ENCODE data around the gene LLGL2. TPM values are rescaled to one million over a fixed set of nuclear protein-coding genes. Genes with fewer than 3 reads are reported as not detected.

LLGL2 gene
- total and polyA plus RNA-seq, 10 of the 15 experiments (the other 5 are each of a cell fraction or from before 2014, with no cell fraction given): 0.21 to 9.9 (median 4.5) TPM

GRCh38 chr17:75602644-75603043 lies 77.1 kb downstream of the LLGL2 start:
- CTCF ChIA-PET: interaction anchor here (0.9 to 7.1 kb wide), 8 partner anchors 9 to 146 kb away, joined by 3 to 164 read pairs (median 8); partner anchors contain the start of gene SMIM5
- in situ Hi-C loops (cut with MboI): no loop called here
- no peak overlapping the region for H3K9ac ChIP-seq (ENCODE audit: control insufficient read depth, insufficient read depth, low read length)

GRCh38 chr17:75603123-75603522 lies 77.6 kb downstream of the LLGL2 start:
- ChIA-PET CTCF (interaction anchor here (0.7 to 7.1 kb wide), 6 partner anchors 12 to 146 kb away, joined by 4 to 164 read pairs (median 8); partner anchors contain the start of gene SMIM5), SMC1A (ENCODE audit: uncharacterized antibody, unreplicated experiment) (interaction anchor here (1.4 to 3.0 kb wide), 3 partner anchors 143 to 146 kb away, joined by 5 to 18 read pairs (median 5); no protein-coding TSS in a partner anchor), RAD21 (ENCODE audit: unreplicated experiment) (interaction anchor here (0.7 kb wide), 1 partner anchor 47 kb away, joined by 8 read pairs; no protein-coding TSS in a partner anchor), POLR2A (no interaction called here)
- DNase-seq (ENCODE audit: low read depth, low spot score) (no peak), FAIRE-seq (no peak), ATAC-seq (no peak)
- Histone ChIP-seq H3K4me3 (no peak overlapping the region), H3K79me2 (ENCODE audit: control insufficient read depth, insufficient read depth, low read length) (no peaks in the 10 kb centered on the region), H2AFZ (ENCODE audit: control insufficient read depth, low read depth, low read length) (no peak overlapping the region), H3K27me3 (replicated peaks in 1 of 2; ENCODE audit: control insufficient read depth in 2 of 2, insufficient read depth in 2 of 2, low read length in 1 of 2) (no peaks in the 10 kb centered on the region), H3K36me3 (ENCODE audit: control insufficient read depth in 2 of 2, insufficient read depth in 2 of 2, low read length in 1 of 2) (no peaks in the 10 kb centered on the region), H3K9ac (ENCODE audit: control insufficient read depth, insufficient read depth, low read length) (no peak overlapping the region), H3K4me1 (ENCODE audit: control insufficient read depth, insufficient read depth, low read length) (no peaks in the 10 kb centered on the region), H3K4me2 (ENCODE audit: control insufficient read depth, insufficient read depth) (no peak overlapping the region), H3K27ac (ENCODE audit: control insufficient read depth, insufficient read depth) (no peak overlapping the region), H3K9me3 (replicated peaks; ENCODE audit: control insufficient read depth, insufficient read depth, low read length) (no peaks in the 10 kb centered on the region), H4K20me1 (ENCODE audit: control insufficient read depth, insufficient read depth) (no peaks in the 10 kb centered on the region; the same call in 1 of the 2 replicates)
- no TSS peak for BruUV-seq (replicated peaks)
- 47% methylated on average over 9 of the region's 9 CpGs for WGBS (ENCODE audit: insufficient coverage, insufficient replicate concordance, low lambda C conversion rate, missing lambda C conversion rate)
- intact Hi-C loops (cut with micrococcal nuclease; ENCODE audit: unreplicated experiment): no loop called here
- in situ Hi-C loops (cut with MboI): no loop called here
- no peak for TF ChIP-seq GATAD2B (conservative IDR thresholded peaks at IDR 0.05; ENCODE audit: low read depth)
- TF ChIP-seq ZBED1 (IDR thresholded peaks at IDR 0.05; ENCODE audit: borderline replicate concordance): no peak
- TF ChIP-seq NFYA (IDR thresholded peaks at IDR 0.05; ENCODE audit: borderline replicate concordance, low read depth, low read length): no peak
- no peak for TF ChIP-seq MEF2B (IDR thresholded peaks at IDR 0.05; ENCODE audit: partially characterized antibody, poor library complexity, severe bottlenecking)
- TF ChIP-seq MAX (IDR thresholded peaks at IDR 0.05; ENCODE audit: low read depth, low read length): no peak
- TF ChIP-seq SMAD5 (IDR thresholded peaks at IDR 0.05; ENCODE audit: low read depth): no peak
- TF ChIP-seq BHLHE40 (IDR thresholded peaks at IDR 0.05; ENCODE audit: borderline replicate concordance in 1 of 2, low read depth in 2 of 2, low read length in 1 of 2): no peak
- no peak for TF ChIP-seq ZBTB4 (CRISPR knock-in tag; IDR thresholded peaks at IDR 0.05)
- TF ChIP-seq CHD2 (IDR thresholded peaks at IDR 0.05; ENCODE audit: borderline replicate concordance, low read depth, low read length): no peak
- TF ChIP-seq SIN3A (IDR thresholded peaks at IDR 0.05; ENCODE audit: low read depth, low read length): no peak
- no peak for TF ChIP-seq RELA (IDR thresholded peaks at IDR 0.05; ENCODE audit: borderline replicate concordance, partially characterized antibody)
- TF ChIP-seq FOXM1 (IDR thresholded peaks at IDR 0.05; ENCODE audit: low read depth, low read length): no peak
- TF ChIP-seq CEBPB (IDR thresholded peaks at IDR 0.05; ENCODE audit: borderline replicate concordance in 1 of 2, low read depth in 2 of 2, low read length in 2 of 2): no peak

More at GRCh38 chr17:75602644-75603043, 77.1 kb downstream of the LLGL2 start:
- ChIA-PET SMC1A (ENCODE audit: uncharacterized antibody, unreplicated experiment) (interaction anchor here (1.9 to 3.0 kb wide), 2 partner anchors 143 to 145 kb away, joined by 5 to 18 read pairs; no protein-coding TSS in a partner anchor), RAD21 (ENCODE audit: unreplicated experiment) (interaction anchor here (0.8 to 1.0 kb wide), 2 partner anchors 72 to 205 kb away, joined by 3 read pairs; no protein-coding TSS in a partner anchor), POLR2A (no interaction called here)
- Histone ChIP-seq H3K27ac (ENCODE audit: control insufficient read depth, insufficient read depth) (no peak overlapping the region), H3K27me3 (replicated peaks in 1 of 2; ENCODE audit: control insufficient read depth in 2 of 2, insufficient read depth in 2 of 2, low read length in 1 of 2) (no peaks in the 10 kb centered on the region), H3K36me3 (ENCODE audit: control insufficient read depth in 2 of 2, insufficient read depth in 2 of 2, low read length in 1 of 2) (no peaks in the 10 kb centered on the region), H3K4me2 (ENCODE audit: control insufficient read depth, insufficient read depth) (no peak overlapping the region), H3K4me1 (ENCODE audit: control insufficient read depth, insufficient read depth, low read length) (no peaks in the 10 kb centered on the region), H3K79me2 (ENCODE audit: control insufficient read depth, insufficient read depth, low read length) (no peaks in the 10 kb centered on the region), H3K4me3 (no peak overlapping the region), H4K20me1 (ENCODE audit: control insufficient read depth, insufficient read depth) (no peaks in the 10 kb centered on the region; the same call in 1 of the 2 replicates), H3K9me3 (replicated peaks; ENCODE audit: control insufficient read depth, insufficient read depth, low read length) (no peaks in the 10 kb centered on the region), H2AFZ (ENCODE audit: control insufficient read depth, low read depth, low read length) (no peak overlapping the region)
- no peak for TF ChIP-seq NRF1 (conservative IDR thresholded peaks at IDR 0.05; ENCODE audit: low read depth, low read length)
- no peak for TF ChIP-seq MEF2A (IDR thresholded peaks at IDR 0.05; ENCODE audit: insufficient read depth, low read depth, low read length)
- TF ChIP-seq CBX3 (IDR thresholded peaks at IDR 0.05; ENCODE audit: borderline replicate concordance, low read depth): no peak
- no TSS peak for BruUV-seq (replicated peaks)
- FAIRE-seq (no peak), DNase-seq (ENCODE audit: low read depth, low spot score) (no peak), ATAC-seq (no peak)
- intact Hi-C loops (cut with micrococcal nuclease; ENCODE audit: unreplicated experiment): no loop called here
- WGBS (ENCODE audit: insufficient coverage, insufficient replicate concordance, low lambda C conversion rate, missing lambda C conversion rate): 32% methylated on average over 11 of the region's 12 CpGs
